SK-N-SH (cell line): ENCODE data around the gene MADD. TPM values are rescaled to one million over a fixed set of nuclear protein-coding genes. Genes with fewer than 3 reads are reported as not detected.

ENCODE experiments used
- CTCF ChIA-PET: fragments of 300-600, 350-600 bp; formaldehyde crosslinking; extraction: SDS; loops from one replicate; lab custom pipeline; 2021; lab: Yijun Ruan, JAX
- POLR2A ChIA-PET: fragments of 350-600 bp; sonication (Branson Sonifier 250); formaldehyde crosslinking; extraction: SDS; loops from one replicate; lab custom pipeline; 2020; ENCODE audit warnings: antibody characterized with exemption, inconsistent platforms; lab: Yijun Ruan, JAX
- DNase-seq: peaks from one replicate; pipeline ENCODE4 v3.0.0; 2012
- H2AFZ ChIP-seq: fragments of 200-600 bp; sonication (generic); 2 replicates; pipeline ENCODE4 v1.8.1; 2016; ENCODE audit warnings: antibody characterized with exemption, mild to moderate bottlenecking, low read depth
- H3F3A ChIP-seq: fragments of 200-600 bp; sonication (generic); replicated peaks from 2 replicates; pipeline ENCODE3; 2016; ENCODE audit warnings: antibody characterized with exemption, mild to moderate bottlenecking; ENCODE audit not compliant: insufficient read depth
- H3K27ac ChIP-seq, 2 experiments: fragments of 200-500 bp in 1 of 2; fragments of 200-600 bp in 1 of 2; sonication (Bioruptor generic) in 1 of 2; sonication (generic), shearing (Covaris generic) in 1 of 2; 2 replicates each; pipeline versions ENCODE4 v1.5.1 to v1.6.1; 2014 to 2016; ENCODE audit warnings: low read depth in 2 of 2, inconsistent platforms in 1 of 2, low read length in 1 of 2, mild to moderate bottlenecking in 1 of 2, mixed read lengths in 1 of 2
- H3K27me3 ChIP-seq: fragments of 200-600 bp; sonication (generic), shearing (Covaris generic); 2 replicates; pipeline ENCODE4 v1.6.1; 2016; ENCODE audit warnings: mixed run types; ENCODE audit not compliant: insufficient read depth
- H3K36me3 ChIP-seq, 2 experiments: fragments of 200-500 bp in 1 of 2; fragments of 200-600 bp in 1 of 2; sonication (Bioruptor generic) in 1 of 2; sonication (generic) in 1 of 2; replicated peaks in 1 of 2; 2 replicates each; pipeline versions ENCODE3 to v1.5.1; 2014 to 2016; ENCODE audit warnings: low read length in 1 of 2, mild to moderate bottlenecking in 1 of 2; ENCODE audit not compliant: insufficient read depth in 2 of 2, control insufficient read depth in 1 of 2
- H3K4me1 ChIP-seq, 2 experiments: fragments of 200-500 bp in 1 of 2; fragments of 200-600 bp in 1 of 2; sonication (Bioruptor generic) in 1 of 2; sonication (generic), shearing (Covaris generic) in 1 of 2; 2 replicates each; pipeline versions ENCODE4 v1.5.1 to v1.6.1; 2014 to 2016; ENCODE audit warnings: low read depth in 1 of 2, low read length in 1 of 2, mixed run types in 1 of 2; ENCODE audit not compliant: insufficient read depth in 2 of 2, control insufficient read depth in 1 of 2
- H3K4me2 ChIP-seq: fragments of 200-600 bp; sonication (generic), shearing (Covaris generic); 2 replicates; pipeline ENCODE4 v1.6.1; 2017; ENCODE audit warnings: mixed run types
- H3K4me3 ChIP-seq, 2 experiments: fragments of 200-500 bp in 1 of 2; fragments of 200-600 bp in 1 of 2; sonication (Bioruptor generic) in 1 of 2; sonication (generic), shearing (Covaris generic) in 1 of 2; 2 replicates each; pipeline versions ENCODE4 v1.5.1 to v1.8.1; 2014 to 2016; ENCODE audit warnings: low read depth in 2 of 2, inconsistent platforms in 1 of 2, low read length in 1 of 2, mild to moderate bottlenecking in 1 of 2, mixed read lengths in 1 of 2, moderate library complexity in 1 of 2
- H3K79me2 ChIP-seq: fragments of 200-600 bp; sonication (generic); 2 replicates; pipeline ENCODE4 v1.8.1; 2017; ENCODE audit warnings: mild to moderate bottlenecking; ENCODE audit not compliant: insufficient read depth
- H3K9ac ChIP-seq: fragments of 200-600 bp; sonication (generic); 2 replicates; pipeline ENCODE4 v1.6.1; 2017; ENCODE audit warnings: mixed run types
- H3K9me2 ChIP-seq: fragments of 200-600 bp; sonication (generic); 2 replicates; pipeline ENCODE4 v1.6.1; 2017; ENCODE audit warnings: mixed run types
- H3K9me3 ChIP-seq: fragments of 200-600 bp; sonication (generic); 2 replicates; pipeline ENCODE4 v1.6.1; 2017; ENCODE audit warnings: mixed run types, mild to moderate bottlenecking, moderate library complexity
- H4K20me1 ChIP-seq: fragments of 200-600 bp; sonication (generic); 2 replicates; pipeline ENCODE4 v1.6.1; 2017; ENCODE audit warnings: mild to moderate bottlenecking, mixed run types; ENCODE audit not compliant: insufficient read depth
- CHD2 ChIP-seq: fragments of 150-350 bp; IDR thresholded peaks from 2 replicates; pipeline ENCODE4 v1.6.1; 2018; ENCODE audit warnings: low read length; ENCODE audit not compliant: partially characterized antibody
- EP300 ChIP-seq, 2 experiments: IDR thresholded peaks; 2 replicates each; pipeline versions ENCODE4 v1.4.0 to v1.6.1; 2012; ENCODE audit warnings: borderline replicate concordance in 1 of 2, low read depth in 1 of 2, low read length in 1 of 2
- IRF3 ChIP-seq: fragments of 150-350 bp; IDR thresholded peaks from 2 replicates; pipeline ENCODE4 v1.6.1; 2016; ENCODE audit warnings: mild to moderate bottlenecking, low read depth, low read length
- MEF2A ChIP-seq: IDR thresholded peaks from 2 replicates; pipeline ENCODE4 v1.4.0; 2012; ENCODE audit warnings: low read depth, borderline replicate concordance
- POLR2AphosphoS5 ChIP-seq: IDR thresholded peaks from 2 replicates; pipeline ENCODE4 v1.6.1; 2012; ENCODE audit warnings: low read depth, low read length
- RAD21 ChIP-seq: IDR thresholded peaks from 2 replicates; pipeline ENCODE4 v1.6.1; 2012; ENCODE audit warnings: mild to moderate bottlenecking, low read length
- RCOR1 ChIP-seq: fragments of 150-350 bp; IDR thresholded peaks from 2 replicates; pipeline ENCODE4 v1.6.1; 2017; ENCODE audit warnings: antibody characterized with exemption, low read length
- RXRA ChIP-seq: IDR thresholded peaks from 2 replicates; pipeline ENCODE4 v1.4.0; 2012; ENCODE audit warnings: low read depth, mild to moderate bottlenecking, borderline replicate concordance
- TEAD4 ChIP-seq: IDR thresholded peaks from 2 replicates; pipeline ENCODE4 v1.4.0; 2012; ENCODE audit warnings: mild to moderate bottlenecking, borderline replicate concordance; ENCODE audit not compliant: insufficient read depth
- ZBTB33 ChIP-seq: IDR thresholded peaks from 2 replicates; pipeline ENCODE4 v1.4.0; 2012; ENCODE audit warnings: low read depth, borderline replicate concordance
- WGBS: methylation state at CpG from one replicate; pipeline ENCODE4 v1.1.6; 2017; ENCODE audit warnings: low lambda C conversion rate; 5-methylcytosine and 5-hydroxymethylcytosine counted together
- polyA plus RNA-seq, 3 experiments: library from polyadenylated mRNA; depleted of rRNA; stranded (reverse); fragments of >200 nt; gene quantifications; 2 replicates each; pipeline ENCODE4 v1.2.3, GENCODE V29; 2012
- TF ChIP-seq, protein P1 (sequence below): fragments of 150-350 bp; IDR thresholded peaks from 2 replicates; pipeline ENCODE4 v1.6.1; 2017; ENCODE audit warnings: antibody characterized with exemption, low read length, low read depth, borderline replicate concordance

MADD gene
- polyA plus RNA-seq, 1 of the 3 experiments (the other 2 are of a cell fraction) = 16.4 TPM

- Histone ChIP-seq H3K9ac (no peak overlapping the region), H3K9me2 (no peaks in the 10 kb centered on the region), H3K4me2 (no peak overlapping the region), H3K36me3 (no peaks in the 10 kb centered on the region), H3K27ac (no peak overlapping the region), H3K27me3 (no peaks in the 10 kb centered on the region), H3K4me1 (peaks cover 0 to 4% of the 10 kb centered on the region in 2 experiments; a peak in 1 of 4 replicates), H4K20me1 (no peaks in the 10 kb centered on the region), H3K79me2 (no peaks in the 10 kb centered on the region), H3K9me3 (no peaks in the 10 kb centered on the region), H3F3A (no peaks in the 10 kb centered on the region), H3K4me3 (no peak overlapping the region), H2AFZ (no peak overlapping the region)
- CTCF ChIA-PET = interaction anchor here (1.7 to 7.4 kb wide), 3 partner anchors 13 to 477 kb away, joined by 6 to 239 read pairs (median 78); partner anchors contain the start of gene SLC39A13
- POLR2A ChIA-PET = no interaction called here
- WGBS = 83% methylated on average over 3 of the region's 13 CpGs
- DNase-seq = no peak
- no peak for TF ChIP-seq POLR2AphosphoS5
- no peak for TF ChIP-seq RCOR1
Observed at GRCh38 chr11:47375546-47376085, 105.7 kb downstream of the MADD start.

DNA sequence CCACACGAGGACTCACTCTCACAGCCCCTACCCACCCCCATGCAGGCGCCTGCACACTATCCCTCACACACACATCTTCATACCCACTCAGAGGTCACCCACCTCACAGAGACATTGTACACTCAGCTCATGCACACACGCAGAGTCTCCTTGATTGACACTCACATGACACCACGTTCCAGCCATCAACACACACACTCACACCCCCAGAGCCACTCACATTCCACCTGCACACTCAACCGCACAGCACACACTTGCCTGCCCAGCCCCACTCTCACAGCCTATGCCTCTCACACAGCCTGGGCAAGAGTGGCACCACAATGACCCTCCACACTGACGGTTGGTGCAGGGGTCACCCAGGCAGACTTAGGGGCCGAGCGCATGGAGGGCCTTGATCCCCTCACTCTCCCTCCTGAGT, 106.2 kb downstream of the MADD start:
- H3K27ac ChIP-seq = no peak overlapping the region
- TF ChIP-seq RAD21 (no peak), RXRA (no peak)
- WGBS = 92% methylated on average over 8 of the region's 8 CpGs
- no peaks in the 10 kb centered on the region for H4K20me1 ChIP-seq
- H3K9me3 ChIP-seq = no peaks in the 10 kb centered on the region
- H3F3A ChIP-seq = no peaks in the 10 kb centered on the region
- H3K4me1 ChIP-seq = peaks cover 0 to 4% of the 10 kb centered on the region in 2 experiments; a peak in 1 of 4 replicates
- H3K4me2 ChIP-seq = no peak overlapping the region
- no peak overlapping the region for H2AFZ ChIP-seq
- H3K79me2 ChIP-seq = no peaks in the 10 kb centered on the region
- DNase-seq = no peak
- H3K4me3 ChIP-seq = no peak overlapping the region
- H3K27me3 ChIP-seq = no peaks in the 10 kb centered on the region
- H3K9ac ChIP-seq = no peak overlapping the region
- no peaks in the 10 kb centered on the region for H3K9me2 ChIP-seq
- CTCF ChIA-PET = no interaction called here
- no peaks in the 10 kb centered on the region for H3K36me3 ChIP-seq
- POLR2A ChIA-PET = no interaction called here

- 71% methylated on average over 7 of the region's 14 CpGs for WGBS
- H2AFZ ChIP-seq = no peak overlapping the region
- POLR2A ChIA-PET = no interaction called here
- no peaks in the 10 kb centered on the region for H3K27me3 ChIP-seq
- no peak overlapping the region for H3K27ac ChIP-seq
- H3K9me3 ChIP-seq = no peaks in the 10 kb centered on the region
- H3K4me3 ChIP-seq = no peak overlapping the region
- peaks cover 0 to 4% of the 10 kb centered on the region in 2 experiments; a peak in 1 of 4 replicates for H3K4me1 ChIP-seq
- no peaks in the 10 kb centered on the region for H3F3A ChIP-seq
- H3K9me2 ChIP-seq = no peaks in the 10 kb centered on the region
- no peaks in the 10 kb centered on the region for H4K20me1 ChIP-seq
- CTCF ChIA-PET = no interaction called here
- DNase-seq = peak; percentile 27
- H3K4me2 ChIP-seq = no peak overlapping the region
- H3K36me3 ChIP-seq = no peaks in the 10 kb centered on the region
- H3K9ac ChIP-seq = no peak overlapping the region
- H3K79me2 ChIP-seq = no peaks in the 10 kb centered on the region
- no peak for TF ChIP-seq EP300 (IDR thresholded peaks at IDR 0.05; ENCODE audit: borderline replicate concordance in 1 of 2, low read depth in 1 of 2, low read length in 1 of 2)
- TF ChIP-seq RCOR1 = no peak
- TF ChIP-seq TEAD4 = no peak
- no peak for TF ChIP-seq IRF3
- no peak for TF ChIP-seq ZBTB33
- no peak for TF ChIP-seq CHD2
- TF ChIP-seq, protein P1, sequence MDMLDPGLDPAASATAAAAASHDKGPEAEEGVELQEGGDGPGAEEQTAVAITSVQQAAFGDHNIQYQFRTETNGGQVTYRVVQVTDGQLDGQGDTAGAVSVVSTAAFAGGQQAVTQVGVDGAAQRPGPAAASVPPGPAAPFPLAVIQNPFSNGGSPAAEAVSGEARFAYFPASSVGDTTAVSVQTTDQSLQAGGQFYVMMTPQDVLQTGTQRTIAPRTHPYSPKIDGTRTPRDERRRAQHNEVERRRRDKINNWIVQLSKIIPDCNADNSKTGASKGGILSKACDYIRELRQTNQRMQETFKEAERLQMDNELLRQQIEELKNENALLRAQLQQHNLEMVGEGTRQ = no peak
- no peak for TF ChIP-seq MEF2A
Observed at GRCh38 chr11:47376525-47377371, 106.8 kb downstream of the MADD start.
